ENCODE results near the gene IGFBP5. TPM values are rescaled to one million over a fixed set of nuclear protein-coding genes. Genes with fewer than 3 reads are reported as not detected.

The IGFBP5 gene
- total RNA-seq, 1 experiment from 2014 or later, result 4.4 TPM

Other genes starting within 250 kb of the IGFBP5 start
- gene RPL37A, start 196.7 kb downstream of the IGFBP5 start, total RNA-seq (2014; rRNA removed; shearing (Covaris generic)), result 1,184 and 1,454 TPM in 2 replicates
- gene IGFBP2, start 62.1 kb downstream of the IGFBP5 start, total RNA-seq (2014; rRNA removed; shearing (Covaris generic)), result 42.8 and 56.6 TPM in 2 replicates
- not detected in 2 replicates for gene TNP1, start 164.5 kb upstream of the IGFBP5 start, total RNA-seq (2014; rRNA removed; shearing (Covaris generic))